Memory B cell (primary cell): Measurements from ENCODE around the gene NRXN3.
"Not testable (repeated sequence)": the region's sequence is repeated elsewhere in the genome, so short reads cannot be mapped to it uniquely, and the experiment has no call there.

Source experiments
- ATAC-seq: fragments of 150-1000 bp; cut with Tn5 transposase; 2 replicates; pipeline ENCODE4 v1.10.0; 2021; ENCODE audit warnings: low read depth, mild to moderate bottlenecking, moderate library complexity
- DNase-seq, 2 donors: peaks; one replicate each; pipeline ENCODE4 v3.0.0; 2022; ENCODE audit warnings: low spot score in 2 of 2
- H3K27ac Mint-ChIP-seq: one replicate; pipeline ENCODE4 v1.8.0; 2022; ENCODE audit warnings: mild to moderate bottlenecking, moderate library complexity, mixed read lengths
- H3K27me3 Mint-ChIP-seq: one replicate; pipeline ENCODE4 v1.8.0; 2022; ENCODE audit warnings: mixed read lengths
- H3K36me3 Mint-ChIP-seq: one replicate; pipeline ENCODE4 v1.8.0; 2022; ENCODE audit warnings: mild to moderate bottlenecking, mixed read lengths
- H3K4me1 Mint-ChIP-seq: one replicate; pipeline ENCODE4 v1.8.0; 2022; ENCODE audit warnings: mixed read lengths
- H3K4me3 Mint-ChIP-seq: one replicate; pipeline ENCODE4 v1.8.0; 2022; ENCODE audit warnings: mild to moderate bottlenecking, moderate library complexity, mixed read lengths
- H3K9me3 Mint-ChIP-seq: one replicate; pipeline ENCODE4 v1.8.0; 2022; ENCODE audit warnings: mixed read lengths

NRXN3 gene

GRCh38 chr14:78399316-78399889, 229.2 kb downstream of the NRXN3 start:
- Mint-ChIP-seq H3K36me3 (no peaks in the 10 kb centered on the region), H3K9me3 (peaks cover 2% of the 10 kb centered on the region), H3K4me3 (no peak overlapping the region), H3K27me3 (peaks cover 5% of the 10 kb centered on the region), H3K4me1 (peaks cover 4% of the 10 kb centered on the region), H3K27ac (no peak overlapping the region)
- DNase-seq, result no peak
- no peak for ATAC-seq

- H3K9me3 Mint-ChIP-seq, result peaks cover 2% of the 10 kb centered on the region
- no peak for ATAC-seq
These were observed 231.7 kb downstream of the NRXN3 start for GRCh38 chr14:78401866-78402265.

GRCh38 chr14:78403278-78403815, 233.2 kb downstream of the NRXN3 start:
- Mint-ChIP-seq H3K36me3 (no peaks in the 10 kb centered on the region), H3K4me3 (no peak overlapping the region), H3K27ac (no peak overlapping the region), H3K4me1 (peaks cover 4% of the 10 kb centered on the region), H3K9me3 (peaks cover 3% of the 10 kb centered on the region), H3K27me3 (peaks cover 6% of the 10 kb centered on the region)
- DNase-seq, result no peak
- no peak for ATAC-seq

More at GRCh38 chr14:78401866-78402265, 231.7 kb downstream of the NRXN3 start:
- Mint-ChIP-seq H3K4me1 (peaks cover 4% of the 10 kb centered on the region), H3K27me3 (peaks cover 7% of the 10 kb centered on the region), H3K4me3 (no peak overlapping the region), H3K27ac (no peak overlapping the region), H3K36me3 (no peaks in the 10 kb centered on the region)
- DNase-seq, result no peak

- H3K27ac Mint-ChIP-seq, result no peak overlapping the region
- ATAC-seq, result no peak
- H3K36me3 Mint-ChIP-seq, result no peaks in the 10 kb centered on the region
These were observed 235.1 kb downstream of the NRXN3 start for GRCh38 chr14:78405079-78405856.

GRCh38 chr14:78412475-78412874, 242.3 kb downstream of the NRXN3 start:
- Mint-ChIP-seq H3K9me3 (peaks cover 6% of the 10 kb centered on the region), H3K27ac (no peak overlapping the region), H3K27me3 (peaks cover 5% of the 10 kb centered on the region), H3K4me3 (no peak overlapping the region), H3K4me1 (no peaks in the 10 kb centered on the region), H3K36me3 (no peaks in the 10 kb centered on the region)
- ATAC-seq (no peak), DNase-seq (no peak)

More at GRCh38 chr14:78405079-78405856, 235.1 kb downstream of the NRXN3 start:
- H3K4me3 Mint-ChIP-seq, result no peak overlapping the region
- peaks cover 5% of the 10 kb centered on the region for H3K27me3 Mint-ChIP-seq
- no peak for DNase-seq
- H3K4me1 Mint-ChIP-seq, result peaks cover 4% of the 10 kb centered on the region
- peaks cover 5% of the 10 kb centered on the region for H3K9me3 Mint-ChIP-seq

- H3K27me3 Mint-ChIP-seq, result peaks cover 2% of the 10 kb centered on the region
- no peaks in the 10 kb centered on the region for H3K36me3 Mint-ChIP-seq
- DNase-seq (no peak), ATAC-seq (no peak)
- H3K27ac Mint-ChIP-seq, result no peak overlapping the region
- no peaks in the 10 kb centered on the region for H3K4me1 Mint-ChIP-seq
- peaks cover 3% of the 10 kb centered on the region for H3K9me3 Mint-ChIP-seq
- H3K4me3 Mint-ChIP-seq, result no peak overlapping the region
These were observed 244.0 kb downstream of the NRXN3 start for GRCh38 chr14:78414172-78414571.

- Mint-ChIP-seq H3K9me3 (no peaks in the 10 kb centered on the region), H3K4me3 (no peak overlapping the region), H3K27ac (no peak overlapping the region), H3K27me3 (peaks cover 2% of the 10 kb centered on the region), H3K36me3 (no peaks in the 10 kb centered on the region), H3K4me1 (no peaks in the 10 kb centered on the region)
- DNase-seq, result no peak
- no peak for ATAC-seq
These were observed 247.4 kb downstream of the NRXN3 start for GRCh38 chr14:78417532-78417931.

GRCh38 chr14:78424311-78424710, 254.1 kb downstream of the NRXN3 start:
- no peaks in the 10 kb centered on the region for H3K9me3 Mint-ChIP-seq
- no peaks in the 10 kb centered on the region for H3K4me1 Mint-ChIP-seq
- H3K4me3 Mint-ChIP-seq, result no peak overlapping the region
- no peaks in the 10 kb centered on the region for H3K27me3 Mint-ChIP-seq
- no peak overlapping the region for H3K27ac Mint-ChIP-seq
- no peak for ATAC-seq
- H3K36me3 Mint-ChIP-seq, result no peaks in the 10 kb centered on the region
- no peak for DNase-seq

- H3K27me3 Mint-ChIP-seq, result no peaks in the 10 kb centered on the region
- H3K36me3 Mint-ChIP-seq, result no peaks in the 10 kb centered on the region
- ATAC-seq, result no peak
- H3K4me3 Mint-ChIP-seq, result no peak overlapping the region
- no peak for DNase-seq
- no peak overlapping the region for H3K27ac Mint-ChIP-seq
- H3K9me3 Mint-ChIP-seq, result no peaks in the 10 kb centered on the region
- H3K4me1 Mint-ChIP-seq, result no peaks in the 10 kb centered on the region
These were observed 255.2 kb downstream of the NRXN3 start for GRCh38 chr14:78425330-78425729.

- DNase-seq, result no peak
- Mint-ChIP-seq H3K4me3 (no peak overlapping the region), H3K36me3 (no peaks in the 10 kb centered on the region)
These were observed 255.6 kb downstream of the NRXN3 start for GRCh38 chr14:78425782-78426181.

GRCh38 chr14:78432046-78432445, 261.9 kb downstream of the NRXN3 start:
- H3K9me3 Mint-ChIP-seq, result no peaks in the 10 kb centered on the region
- ATAC-seq (no peak), DNase-seq (no peak)
- no peak overlapping the region for H3K27ac Mint-ChIP-seq
- H3K27me3 Mint-ChIP-seq, result no peaks in the 10 kb centered on the region
- no peak overlapping the region for H3K4me3 Mint-ChIP-seq
- no peaks in the 10 kb centered on the region for H3K36me3 Mint-ChIP-seq
- no peaks in the 10 kb centered on the region for H3K4me1 Mint-ChIP-seq

More at GRCh38 chr14:78425782-78426181, 255.6 kb downstream of the NRXN3 start:
- Mint-ChIP-seq H3K9me3 (no peaks in the 10 kb centered on the region), H3K27me3 (no peaks in the 10 kb centered on the region), H3K27ac (no peak overlapping the region), H3K4me1 (no peaks in the 10 kb centered on the region)
- no peak for ATAC-seq

- H3K27ac Mint-ChIP-seq, ATAC-seq, H3K9me3 Mint-ChIP-seq, H3K4me3 Mint-ChIP-seq, H3K36me3 Mint-ChIP-seq, H3K4me1 Mint-ChIP-seq, DNase-seq, H3K27me3 Mint-ChIP-seq: not testable (repeated sequence)
These were observed 267.3 kb downstream of the NRXN3 start for GRCh38 chr14:78437448-78437847.

GRCh38 chr14:78440356-78440894, 270.3 kb downstream of the NRXN3 start:
- ATAC-seq, result no peak
- no peak overlapping the region for H3K27ac Mint-ChIP-seq
- H3K4me1 Mint-ChIP-seq, result no peaks in the 10 kb centered on the region
- no peak for DNase-seq
- no peak overlapping the region for H3K4me3 Mint-ChIP-seq
- H3K27me3 Mint-ChIP-seq, result peaks cover 2% of the 10 kb centered on the region
- H3K36me3 Mint-ChIP-seq, result no peaks in the 10 kb centered on the region
- no peaks in the 10 kb centered on the region for H3K9me3 Mint-ChIP-seq

- H3K9me3 Mint-ChIP-seq, result no peaks in the 10 kb centered on the region
- DNase-seq, result no peak
- H3K36me3 Mint-ChIP-seq, result no peaks in the 10 kb centered on the region
- no peak for ATAC-seq
- H3K4me3 Mint-ChIP-seq, result no peak overlapping the region
- no peak overlapping the region for H3K27ac Mint-ChIP-seq
- no peaks in the 10 kb centered on the region for H3K4me1 Mint-ChIP-seq
- peaks cover 2% of the 10 kb centered on the region for H3K27me3 Mint-ChIP-seq
These were observed 273.7 kb downstream of the NRXN3 start for GRCh38 chr14:78443834-78444233.
